Measurements from ENCODE around the gene AIDA.
"Not testable (repeated sequence)": the region's sequence is repeated elsewhere in the genome, so short reads cannot be mapped to it uniquely, and the experiment has no call there.

- TF ChIP-seq CTCF (conservative IDR thresholded peaks at IDR 0.05; ENCODE audit: low read length); EZH2phosphoT487 (IDR thresholded peaks at IDR 0.05; ENCODE audit: borderline replicate concordance, low read depth, low read length): not testable (repeated sequence)
These were observed 44.1 kb downstream of the AIDA start for GRCh38 chr1:222668184-222668583.
